HG03139 (cell line): ENCODE measurements around the gene AKIRIN1.
"Not testable (repeated sequence)": the region's sequence is repeated elsewhere in the genome, so short reads cannot be mapped to it uniquely, and the experiment has no call there.

Experiments used
- ATAC-seq: cut with Tn5 transposase; IDR thresholded peaks from one replicate; pipeline ENCODE4 v1.9.1; 2021; ENCODE audit not compliant: unreplicated experiment

AKIRIN1 gene

DNA sequence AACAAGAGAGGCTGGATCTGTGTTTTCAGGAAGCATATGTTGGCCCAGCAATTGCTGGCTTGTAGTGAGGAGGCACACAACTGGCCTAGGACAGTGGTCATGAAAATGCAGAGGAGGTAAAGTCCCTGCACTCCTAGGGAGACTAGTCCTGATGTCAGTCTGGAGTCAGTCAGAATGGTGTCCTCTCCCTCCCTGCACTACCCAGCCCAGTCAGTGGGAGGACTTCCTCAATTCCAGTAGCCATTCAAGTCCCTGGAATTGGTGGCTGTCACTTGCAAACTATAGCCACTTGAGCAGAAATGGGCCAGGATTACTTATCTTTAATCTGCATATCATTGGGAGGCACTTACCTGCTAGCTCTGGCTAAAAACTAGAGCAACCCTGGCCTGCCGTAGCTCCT, 53.7 kb downstream of the AKIRIN1 start:
- no peak for ATAC-seq

DNA sequence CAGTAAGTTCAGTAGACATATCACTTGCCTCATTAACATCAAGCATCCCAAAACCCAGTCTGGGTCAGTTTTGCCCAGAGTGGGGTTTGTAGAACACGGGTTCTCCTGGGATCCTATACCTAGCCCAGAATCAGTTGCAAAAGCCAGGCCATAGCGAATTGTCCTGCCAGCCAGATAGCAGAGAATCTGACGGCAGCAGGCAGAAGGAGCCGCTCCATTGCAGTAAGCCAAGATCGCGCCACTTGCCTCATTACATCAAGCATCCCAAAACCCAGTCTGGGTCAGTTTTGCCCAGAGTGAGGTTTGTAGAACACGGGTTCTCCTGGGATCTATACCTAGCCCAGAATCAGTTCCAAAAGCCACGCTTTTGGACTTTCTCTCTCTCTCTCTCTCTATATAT, 54.2 kb downstream of the AKIRIN1 start:
- no peak for ATAC-seq

DNA sequence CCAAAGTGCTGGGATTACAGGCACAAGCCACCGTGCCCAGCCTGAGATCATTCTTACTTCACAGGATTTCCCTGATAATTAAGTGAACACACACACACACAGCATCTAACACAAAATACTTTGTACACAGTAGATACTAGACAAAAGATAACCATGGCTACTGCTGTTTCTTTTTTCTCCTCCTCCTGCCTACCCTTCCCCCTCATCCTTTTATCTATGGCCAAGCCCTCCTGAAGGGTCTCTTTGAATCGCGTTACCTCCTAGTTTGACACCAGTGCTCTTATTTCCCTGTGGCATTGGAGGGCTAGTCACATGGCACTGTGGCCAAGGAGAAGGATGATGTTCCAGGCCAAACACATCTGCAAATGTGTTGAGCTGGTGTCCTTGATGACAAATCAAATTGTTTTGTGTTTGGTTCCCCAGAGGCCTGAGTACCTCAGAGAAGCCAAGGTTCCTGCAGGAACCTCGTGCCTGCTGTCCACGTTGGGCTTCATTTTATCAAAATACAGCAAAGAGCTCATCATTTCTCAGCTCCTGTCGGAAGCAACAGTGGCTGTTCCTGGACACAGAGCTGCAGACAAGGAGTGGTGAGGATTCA, 55.6 kb downstream of the AKIRIN1 start:
- ATAC-seq = no peak

DNA sequence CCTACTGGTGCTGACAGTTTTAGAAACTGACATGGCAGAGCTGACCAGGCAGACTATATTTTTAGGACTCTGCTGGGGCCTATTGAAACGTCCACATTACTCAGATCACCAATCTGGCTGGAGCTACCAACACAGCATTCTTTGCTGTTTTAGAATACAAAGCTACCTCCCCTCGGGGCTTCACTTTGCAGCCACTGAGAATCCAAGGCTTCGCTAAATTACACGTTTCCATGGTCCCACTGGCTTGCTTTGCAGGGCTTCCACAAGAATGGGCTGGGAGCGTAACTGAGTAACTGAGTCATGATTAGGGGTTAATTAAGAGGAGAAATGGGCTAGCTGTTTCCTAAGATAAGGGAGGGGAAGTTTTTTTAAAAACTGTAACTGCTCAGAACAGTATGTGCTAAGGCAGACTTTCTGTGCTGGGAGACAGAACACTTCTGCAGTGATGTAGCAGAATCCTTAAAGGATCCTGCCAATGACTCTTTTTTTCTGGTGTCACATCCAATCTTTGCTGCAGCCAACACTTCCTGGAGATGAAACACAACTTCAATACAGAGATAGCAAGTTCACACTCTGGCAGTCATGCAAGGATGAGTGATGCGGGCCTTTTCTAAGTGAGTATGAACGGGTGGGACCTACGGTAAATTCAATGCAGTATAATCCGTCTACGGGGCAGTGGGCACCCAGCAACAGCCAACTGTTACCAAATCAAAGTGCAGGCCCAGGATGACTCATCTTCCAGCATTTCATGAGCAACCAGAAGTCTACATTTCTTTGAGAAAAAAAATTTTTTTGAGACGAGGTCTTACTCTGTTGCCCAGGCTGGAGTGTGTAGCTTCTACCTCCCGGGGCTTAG, 56.5 kb downstream of the AKIRIN1 start:
- ATAC-seq = no peak

DNA sequence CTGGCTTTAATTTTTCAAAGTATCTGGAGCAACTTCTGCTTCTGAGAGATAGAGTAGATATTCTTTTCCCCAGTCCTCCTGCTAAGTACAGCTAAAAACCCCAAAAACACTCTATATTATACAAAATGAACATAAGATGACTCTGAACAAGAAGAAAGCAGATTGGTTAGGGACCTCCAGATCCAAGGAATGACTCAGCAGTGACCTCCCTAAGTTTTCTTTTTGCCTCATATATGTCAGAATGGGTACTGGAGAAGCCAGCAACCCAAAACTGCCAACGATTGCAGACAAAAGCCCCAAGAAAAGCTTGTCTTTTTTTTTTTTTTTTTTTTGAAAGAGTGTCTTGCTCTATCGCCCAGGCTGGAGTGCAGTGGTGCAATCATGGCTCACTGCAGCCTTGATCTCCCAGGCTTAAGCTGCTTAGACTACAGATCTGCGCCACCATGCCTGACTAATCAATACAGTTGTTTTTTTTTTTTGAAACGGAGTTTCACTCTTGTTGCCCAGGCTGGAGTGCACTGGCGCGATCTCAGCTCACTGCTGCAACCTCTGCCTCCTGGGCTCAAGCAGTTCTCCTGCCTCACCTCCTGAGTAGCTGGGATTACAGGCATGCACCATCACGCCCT, 57.8 kb downstream of the AKIRIN1 start:
- ATAC-seq = no peak

DNA sequence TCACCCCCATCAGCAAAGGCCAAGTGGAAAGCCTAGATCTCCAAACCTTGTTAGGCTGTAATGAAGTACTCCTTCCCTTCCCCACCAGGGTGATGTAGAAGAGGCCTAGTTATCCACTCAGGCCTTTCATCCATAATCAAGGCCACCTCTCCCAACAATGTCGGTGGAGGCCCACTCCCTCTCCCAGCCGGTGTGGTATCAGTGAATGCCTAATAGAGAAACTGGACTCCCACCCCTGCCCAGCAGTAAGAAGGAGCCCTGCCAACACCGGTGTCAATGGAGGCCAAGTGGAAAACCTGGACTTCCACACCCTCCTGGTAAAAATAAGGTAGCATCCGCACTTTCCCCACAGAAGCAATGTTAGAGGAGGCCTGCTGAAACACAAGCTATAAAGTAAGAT, 58.9 kb downstream of the AKIRIN1 start:
- ATAC-seq = no peak

DNA sequence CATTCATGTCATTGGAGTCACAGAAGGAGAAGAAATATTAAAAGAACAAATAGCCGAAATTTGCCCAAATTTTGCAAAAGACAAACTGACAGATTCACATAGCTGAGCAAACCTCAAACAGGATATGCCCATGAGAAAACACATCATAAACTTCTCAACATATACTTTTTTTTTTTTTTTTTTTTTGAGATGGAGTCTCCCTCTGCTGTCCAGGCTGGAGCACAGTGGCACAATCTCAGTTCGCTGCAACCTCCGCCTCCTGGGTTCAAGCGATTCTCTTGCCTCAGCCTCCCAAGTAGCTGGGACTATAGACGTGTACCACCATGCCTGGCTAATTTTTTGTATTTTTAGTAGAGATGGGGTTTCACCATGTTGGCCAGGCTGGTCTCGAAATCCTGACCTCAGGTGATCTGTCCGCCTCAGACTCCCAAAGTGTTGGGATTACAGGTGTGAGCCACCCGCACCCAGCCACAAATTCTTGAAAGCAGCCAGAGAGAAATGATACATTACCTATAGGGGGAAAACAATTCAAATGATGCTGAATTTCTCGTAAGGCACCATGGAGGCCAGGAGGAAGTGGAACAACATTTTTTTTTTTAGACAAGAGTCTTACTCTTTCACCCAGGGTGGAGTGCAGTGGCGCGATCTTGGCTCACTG, 60.2 kb downstream of the AKIRIN1 start:
- ATAC-seq = not testable (repeated sequence)

DNA sequence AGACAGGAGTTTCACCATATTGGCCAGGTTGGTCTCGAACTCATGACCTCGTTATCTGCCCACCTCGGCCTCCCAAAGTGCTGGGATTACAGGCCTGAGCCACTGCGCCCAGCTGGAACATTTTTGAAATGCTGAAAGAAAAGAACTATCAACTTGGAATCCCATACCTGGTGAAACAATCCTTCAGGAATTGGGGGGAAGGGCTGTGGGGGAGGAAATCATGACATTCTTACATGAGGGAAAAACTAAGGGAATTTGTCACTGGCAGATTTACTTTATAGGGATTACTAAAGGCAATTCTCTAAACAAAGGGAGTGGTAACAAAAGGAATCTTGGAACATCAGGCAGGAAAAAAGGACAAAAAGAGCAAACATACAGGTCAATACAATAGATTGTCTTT, 60.9 kb downstream of the AKIRIN1 start:
- no peak for ATAC-seq

DNA sequence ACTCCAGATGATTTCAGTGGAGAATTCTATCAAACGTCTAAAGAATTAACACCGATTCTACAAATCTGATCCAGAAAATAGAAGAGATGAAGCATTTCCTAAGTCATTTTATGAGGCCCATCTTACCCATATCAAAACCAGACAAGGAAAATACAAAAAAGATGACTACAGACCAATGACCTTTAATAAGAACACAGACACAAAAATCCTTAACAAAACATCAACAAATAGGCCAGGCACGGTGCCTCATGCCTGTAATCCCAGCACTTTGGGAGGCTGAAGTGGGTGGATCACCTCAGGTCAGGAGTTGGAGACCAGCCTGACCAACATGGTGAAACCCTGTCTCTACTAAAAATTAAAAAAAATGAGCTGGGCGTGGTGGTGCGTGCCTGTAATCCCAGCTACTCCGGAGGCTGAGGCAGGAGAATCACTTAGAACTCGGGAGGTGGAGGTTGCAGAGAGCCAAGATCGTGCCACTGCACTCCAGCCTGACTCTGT, 64.2 kb downstream of the AKIRIN1 start:
- not testable (repeated sequence) for ATAC-seq
